DMS53 treated with DMSO at 0.1 percent for 48 hours (cell line): ENCODE results near the gene MPST.

ENCODE experiments used
- DNase-seq: peaks from one replicate; lab custom pipeline; 2025; ENCODE audit not compliant: unreplicated experiment; lab: John Stamatoyannopoulos, UW

MPST gene

DNA sequence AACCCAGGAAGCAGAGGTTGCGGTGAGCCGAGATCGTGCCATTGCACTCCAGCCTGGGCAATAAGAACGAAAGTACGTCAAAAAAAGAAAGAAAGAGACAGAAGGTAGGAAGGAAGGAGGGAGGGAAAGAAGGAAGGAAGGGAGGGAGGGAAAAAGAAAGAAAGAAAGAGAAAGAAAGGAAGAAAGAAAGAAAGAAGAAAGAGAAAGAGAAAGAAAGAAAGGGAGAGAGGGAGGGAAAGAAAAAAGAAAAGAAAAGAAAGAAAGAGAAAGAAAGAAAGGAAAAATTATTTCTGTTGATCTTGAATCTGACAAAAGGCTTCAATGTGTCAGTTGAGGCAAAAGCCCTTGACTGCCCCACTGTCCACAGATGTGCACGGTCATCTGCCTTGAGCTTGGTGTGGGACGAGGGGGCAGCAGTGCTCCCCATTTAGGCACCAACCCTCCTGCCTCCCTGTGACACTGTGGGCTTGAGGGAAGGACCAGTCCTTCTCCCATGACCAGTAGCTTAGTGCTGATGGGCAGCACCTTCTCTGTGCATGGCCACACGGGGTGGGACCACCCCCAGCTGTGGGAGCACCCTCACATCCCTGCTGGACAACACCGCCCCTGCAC is 56.4 kb downstream of the MPST start:
- no peak for DNase-seq

DNA sequence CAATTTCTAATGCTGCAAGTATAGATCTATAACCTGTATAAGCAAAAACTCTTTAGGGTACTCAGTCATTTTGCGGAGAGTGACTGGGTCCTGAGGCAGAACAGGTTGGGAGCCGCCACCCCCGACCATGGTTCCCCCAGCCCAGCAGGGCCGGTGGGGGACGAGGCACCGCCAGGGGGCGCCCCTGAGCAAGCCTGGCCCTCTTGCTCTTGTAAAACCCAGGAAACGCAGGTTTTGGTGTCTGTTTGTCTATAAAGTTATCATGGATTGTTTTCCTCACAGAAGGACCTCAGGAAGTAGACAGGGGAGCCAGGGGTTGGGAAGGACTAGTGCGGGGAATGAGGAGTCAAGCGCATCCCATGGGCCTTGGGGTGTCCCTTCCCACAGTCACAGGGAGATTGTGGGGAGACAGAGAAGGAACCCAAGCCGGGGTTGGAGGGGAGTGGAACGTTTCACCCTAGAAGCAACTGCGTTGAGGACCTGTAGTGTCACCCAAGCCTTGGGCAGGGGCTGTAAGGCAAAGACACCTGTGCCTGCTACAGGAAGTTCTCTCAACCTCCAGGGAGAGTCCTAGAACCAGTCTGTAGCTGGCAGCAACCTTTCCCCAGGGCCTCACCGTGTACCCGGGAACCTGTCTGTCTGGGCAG is 58.4 kb downstream of the MPST start:
- DNase-seq, result no peak

DNA sequence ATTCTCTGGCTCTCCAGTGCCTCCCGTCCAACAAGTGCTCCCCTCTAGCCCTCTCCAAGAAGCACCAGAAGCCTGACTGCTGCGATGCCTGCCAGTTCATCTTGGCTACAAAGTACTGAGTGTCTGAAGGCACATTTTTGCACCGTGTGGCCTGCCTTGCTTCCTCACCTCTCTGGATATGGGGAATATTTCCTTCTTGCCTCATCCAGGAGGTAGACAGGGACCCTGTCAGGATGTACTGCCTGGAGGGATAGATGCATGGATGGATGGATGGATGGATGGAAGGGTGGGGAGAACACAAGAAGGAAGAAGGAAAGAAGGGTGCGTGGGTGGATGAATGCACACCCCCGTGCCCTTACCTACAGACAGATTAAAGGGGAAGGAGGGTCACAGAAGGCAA is 59.6 kb downstream of the MPST start:
- DNase-seq, result no peak
